ENCODE results near the gene AMBRA1.

DNA sequence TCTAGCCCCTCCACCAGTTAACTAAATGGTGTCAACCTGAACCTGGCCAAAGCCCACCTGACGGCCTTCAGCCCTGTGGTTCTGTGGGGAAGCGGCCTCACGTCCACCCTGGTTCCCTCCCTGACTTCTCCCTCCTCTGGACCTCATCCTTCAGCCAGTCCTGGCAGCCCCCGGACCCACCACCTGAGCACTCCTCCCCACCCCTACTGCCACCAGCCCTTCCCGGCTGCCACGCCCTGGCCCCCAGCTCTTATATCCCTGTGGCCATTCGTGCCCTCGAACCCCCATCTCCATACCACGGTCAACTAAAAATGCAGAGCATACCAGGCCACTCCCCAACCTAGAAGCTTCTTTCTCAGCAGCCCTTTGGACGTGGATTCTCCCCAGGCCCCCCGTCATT, 216.5 kb downstream of the AMBRA1 start:
- TF ChIP-seq, protein P1, sequence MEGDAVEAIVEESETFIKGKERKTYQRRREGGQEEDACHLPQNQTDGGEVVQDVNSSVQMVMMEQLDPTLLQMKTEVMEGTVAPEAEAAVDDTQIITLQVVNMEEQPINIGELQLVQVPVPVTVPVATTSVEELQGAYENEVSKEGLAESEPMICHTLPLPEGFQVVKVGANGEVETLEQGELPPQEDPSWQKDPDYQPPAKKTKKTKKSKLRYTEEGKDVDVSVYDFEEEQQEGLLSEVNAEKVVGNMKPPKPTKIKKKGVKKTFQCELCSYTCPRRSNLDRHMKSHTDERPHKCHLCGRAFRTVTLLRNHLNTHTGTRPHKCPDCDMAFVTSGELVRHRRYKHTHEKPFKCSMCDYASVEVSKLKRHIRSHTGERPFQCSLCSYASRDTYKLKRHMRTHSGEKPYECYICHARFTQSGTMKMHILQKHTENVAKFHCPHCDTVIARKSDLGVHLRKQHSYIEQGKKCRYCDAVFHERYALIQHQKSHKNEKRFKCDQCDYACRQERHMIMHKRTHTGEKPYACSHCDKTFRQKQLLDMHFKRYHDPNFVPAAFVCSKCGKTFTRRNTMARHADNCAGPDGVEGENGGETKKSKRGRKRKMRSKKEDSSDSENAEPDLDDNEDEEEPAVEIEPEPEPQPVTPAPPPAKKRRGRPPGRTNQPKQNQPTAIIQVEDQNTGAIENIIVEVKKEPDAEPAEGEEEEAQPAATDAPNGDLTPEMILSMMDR (IDR thresholded peaks at IDR 0.05): no peak
- TF ChIP-seq POLR2A (IDR thresholded peaks at IDR 0.05): no peak
